Endothelial cell of hepatic sinusoid (primary cell): ENCODE measurements around the gene FOXL3.
"Not testable (repeated sequence)": the region's sequence is repeated elsewhere in the genome, so short reads cannot be mapped to it uniquely, and the experiment has no call there.

Source experiments
- in situ Hi-C: cut with HindIII; loops from 2 replicates; pipeline ENCODE4 v1.10.0; 2017; ENCODE audit warnings: low sequenced_read_pairs

The FOXL3 gene

DNA sequence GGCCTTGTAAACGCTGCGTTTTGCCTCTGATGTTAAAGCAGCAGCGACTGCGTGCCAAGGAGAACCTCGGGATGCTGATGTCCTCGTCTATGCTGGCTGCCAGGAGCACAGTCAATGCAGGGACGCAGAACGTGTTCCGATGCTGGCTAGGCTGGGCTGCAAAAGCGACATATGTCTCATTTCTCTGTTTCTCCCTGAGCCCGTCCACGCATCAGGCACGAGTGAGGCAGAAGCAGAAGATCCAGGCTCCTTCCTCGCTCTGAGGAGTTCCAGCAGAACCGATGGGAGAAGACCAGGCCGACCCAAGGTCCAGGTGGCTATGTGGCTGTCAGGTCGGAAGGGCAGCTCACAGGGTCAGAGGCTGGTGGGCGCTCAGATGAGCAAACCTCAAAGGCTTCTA is 3.7 kb upstream of the FOXL3 start:
- in situ Hi-C loops = no loop called here

- in situ Hi-C loops = no loop called here
Measured at GRCh38 chr7:288671-289101, 1.3 kb upstream of the FOXL3 start.

DNA sequence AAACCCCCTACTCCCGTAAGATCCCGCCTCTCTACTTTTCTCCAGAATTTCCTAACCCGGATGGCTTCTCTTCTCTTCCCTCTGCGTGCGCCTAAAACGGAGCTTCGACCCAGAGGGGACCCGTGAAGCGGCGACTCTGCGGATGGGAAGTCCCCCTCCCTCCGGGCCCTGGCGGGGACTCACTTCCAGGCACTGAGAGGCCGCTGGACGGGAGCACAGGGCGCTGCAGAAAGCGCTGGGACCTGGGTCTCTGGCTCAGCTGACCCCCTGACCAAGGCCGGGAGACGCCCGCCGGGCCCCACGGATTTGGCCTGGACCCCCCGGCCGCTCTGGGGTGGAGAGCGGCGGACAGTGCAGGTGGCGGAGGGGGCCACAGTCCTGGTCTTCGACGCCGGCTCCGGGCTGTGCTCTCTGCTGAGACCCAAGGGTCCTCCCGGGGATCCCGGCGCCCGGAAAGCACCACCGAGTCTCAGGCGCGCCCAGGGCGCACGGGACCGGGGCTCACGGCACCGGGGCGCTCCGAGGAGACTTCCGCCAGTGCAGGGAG is 688 bp upstream of the FOXL3 start:
- in situ Hi-C loops = no loop called here

DNA sequence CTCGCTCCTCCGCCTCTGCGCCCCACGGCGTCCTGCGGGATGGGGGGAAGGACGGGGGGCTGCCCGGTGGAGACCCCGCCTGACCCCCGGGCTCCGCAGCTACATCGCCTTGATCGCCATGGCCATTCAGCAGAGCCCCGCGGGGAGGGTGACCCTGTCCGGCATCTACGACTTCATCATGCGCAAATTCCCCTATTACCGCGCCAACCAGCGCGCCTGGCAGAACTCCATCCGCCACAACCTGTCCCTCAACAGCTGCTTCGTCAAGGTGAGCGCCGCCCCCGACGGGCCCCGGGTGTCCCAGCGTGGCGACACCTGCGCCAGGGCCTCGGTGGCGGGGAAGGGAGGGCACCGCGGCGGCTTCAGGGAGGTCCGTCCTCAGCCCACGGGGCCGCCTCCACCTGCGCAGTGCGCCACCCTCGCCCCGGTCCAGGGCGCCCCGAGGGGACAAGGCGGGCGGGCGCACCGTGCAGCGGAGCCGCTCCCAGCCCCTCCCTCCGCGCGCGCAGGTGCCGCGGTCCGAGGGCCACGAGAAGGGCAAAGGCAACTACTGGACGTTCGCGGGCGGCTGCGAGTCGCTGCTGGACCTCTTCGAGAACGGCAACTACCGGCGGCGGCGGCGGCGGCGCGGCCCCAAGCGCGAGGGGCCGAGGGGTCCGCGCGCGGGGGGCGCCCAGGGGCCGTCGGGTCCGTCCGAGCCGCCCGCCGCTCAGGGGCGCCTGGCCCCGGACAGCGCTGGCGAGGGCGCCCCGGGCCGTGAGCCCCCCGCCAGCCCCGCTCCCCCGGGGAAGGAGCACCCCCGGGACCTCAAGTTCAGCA is 793 bp downstream of the FOXL3 start:
- in situ Hi-C loops = no loop called here

DNA sequence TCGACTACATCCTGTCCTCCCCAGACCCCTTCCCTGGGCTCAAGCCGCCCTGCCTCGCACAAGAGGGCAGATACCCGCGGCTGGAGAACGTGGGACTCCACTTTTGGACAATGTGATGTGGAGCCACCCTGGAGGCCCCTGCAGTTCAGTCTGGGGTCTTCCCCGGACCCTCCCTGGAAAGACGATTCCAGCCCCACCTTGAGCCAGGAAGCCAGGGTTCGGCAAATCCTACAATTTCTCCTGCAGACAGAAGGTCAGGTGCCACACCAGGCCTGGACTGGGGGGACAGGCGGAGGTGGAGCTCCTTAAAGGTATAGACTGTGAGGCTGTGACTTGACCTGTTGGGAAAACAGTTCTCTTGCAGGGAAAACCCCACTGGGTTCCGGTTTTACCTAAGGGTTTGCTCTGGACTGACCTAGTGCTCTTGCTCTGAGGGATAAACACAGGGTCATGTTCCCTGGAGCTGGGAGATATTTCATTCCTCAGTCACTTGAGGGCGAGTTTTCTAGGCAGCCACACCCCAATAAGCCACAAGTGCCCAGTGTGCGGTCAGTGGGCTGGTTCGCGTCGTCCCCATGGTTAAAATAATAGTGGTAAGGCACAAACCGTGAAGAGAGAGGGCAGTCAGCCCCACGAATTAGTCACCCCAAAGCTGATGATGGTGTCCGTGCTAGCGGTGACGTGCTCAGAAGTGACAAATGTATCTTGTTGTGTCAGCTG is 1.6 kb downstream of the FOXL3 start:
- in situ Hi-C loops = no loop called here

DNA sequence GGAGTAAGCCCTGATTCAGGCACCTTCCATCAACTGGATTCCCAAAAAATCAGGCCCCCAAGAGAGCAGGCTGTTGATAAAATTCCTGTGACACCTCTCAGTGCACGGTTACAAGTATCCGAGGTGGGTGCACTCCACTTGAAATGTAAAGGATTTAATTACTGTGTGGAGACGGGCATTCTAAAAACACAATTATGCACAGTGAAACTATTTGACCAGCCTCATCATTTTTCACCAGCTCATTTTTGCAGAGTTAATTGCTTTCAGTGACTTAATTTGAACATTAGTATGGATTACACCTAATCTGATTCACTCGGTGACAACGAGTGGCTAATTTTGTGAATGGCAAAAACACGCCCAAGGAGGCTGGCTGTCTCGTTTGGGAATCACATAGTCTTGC is 2.3 kb downstream of the FOXL3 start:
- in situ Hi-C loops = no loop called here

GRCh38 chr7:292826-293225 is 2.9 kb downstream of the FOXL3 start:
- in situ Hi-C loops = no loop called here

GRCh38 chr7:293681-294439 is 3.9 kb downstream of the FOXL3 start:
- in situ Hi-C loops = no loop called here

DNA sequence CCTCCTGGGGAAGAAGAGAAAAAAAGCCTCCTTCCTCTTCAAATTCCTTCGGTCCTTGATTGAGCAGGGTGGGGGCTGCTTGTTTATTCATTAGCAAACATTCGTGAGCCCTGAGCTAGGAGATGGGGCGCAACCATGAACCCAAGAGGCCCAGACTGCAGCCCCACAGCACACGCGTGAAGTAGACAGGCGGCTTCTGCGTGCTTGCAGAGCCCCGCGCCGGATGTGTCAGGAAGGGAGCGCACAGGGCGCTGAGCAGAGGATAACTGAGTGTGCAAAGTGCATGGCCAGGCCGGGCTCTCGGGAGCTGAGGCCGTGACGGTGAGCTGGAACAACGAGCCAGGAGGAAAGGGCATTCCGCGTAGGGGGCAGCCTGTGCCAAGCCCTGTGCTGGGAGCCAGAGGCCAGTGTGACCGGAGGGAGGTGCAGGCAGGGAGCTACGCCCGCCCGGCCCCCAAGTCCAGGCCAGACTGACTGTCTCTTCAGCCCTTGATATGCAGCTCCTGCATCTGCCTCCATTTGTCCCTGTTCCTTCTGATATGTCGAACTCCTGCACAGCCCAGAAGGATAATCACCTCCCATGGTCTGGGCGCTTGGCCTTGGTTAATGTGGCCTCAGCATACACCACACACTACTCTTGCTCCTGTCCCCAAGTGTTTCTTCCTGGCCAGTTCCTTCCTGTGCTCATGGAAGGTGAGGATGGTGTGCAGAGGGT is 4.6 kb downstream of the FOXL3 start:
- in situ Hi-C loops = no loop called here

DNA sequence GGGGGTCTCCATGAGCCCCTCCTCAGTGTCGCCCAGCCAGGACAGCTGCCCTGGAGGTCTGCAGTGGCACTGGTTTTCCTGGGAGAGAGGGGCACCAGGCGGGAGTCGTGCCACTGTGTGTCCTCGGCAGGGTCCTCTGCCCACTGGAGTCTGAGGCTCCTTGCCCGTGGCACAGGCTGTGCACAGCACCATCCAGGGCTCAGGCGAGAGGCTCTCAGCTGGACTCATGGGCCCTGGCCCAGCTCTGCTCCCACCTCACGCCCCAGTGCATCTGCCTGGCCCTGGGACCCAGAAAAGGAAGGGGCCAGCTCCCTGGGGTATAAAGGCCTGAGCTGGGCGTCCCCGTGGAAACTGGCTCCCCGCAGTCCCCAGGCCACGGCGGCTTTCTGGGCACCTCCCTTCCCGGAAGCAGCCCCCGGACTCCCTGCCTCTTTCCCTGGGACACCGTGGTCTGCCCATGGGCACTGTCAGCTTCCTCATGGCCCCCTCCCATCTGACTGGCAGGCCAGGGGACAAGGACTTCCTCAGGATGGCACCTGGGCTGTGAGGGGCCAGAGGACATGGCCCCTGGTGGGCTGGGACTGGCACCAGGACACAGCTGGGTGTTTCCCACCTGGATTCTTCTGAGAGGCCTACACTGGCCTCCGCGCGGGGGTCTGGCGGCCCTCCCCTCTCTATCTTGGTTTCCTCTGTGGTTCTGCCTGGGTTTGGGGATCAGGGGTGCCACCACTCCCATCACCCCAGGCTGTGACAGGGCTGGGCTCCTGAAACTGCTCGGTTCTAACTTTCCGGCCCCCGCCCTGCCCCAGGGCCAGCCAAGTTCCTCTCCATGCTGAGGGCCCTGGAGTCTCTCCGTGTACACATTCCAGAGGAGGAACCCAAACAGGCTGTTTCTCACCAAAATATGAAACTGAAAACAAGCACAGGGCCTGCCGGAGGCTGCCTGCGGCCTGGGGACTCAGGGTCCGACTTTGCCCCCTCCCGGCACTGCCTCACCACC is 5.5 kb downstream of the FOXL3 start:
- in situ Hi-C loops = no loop called here

DNA sequence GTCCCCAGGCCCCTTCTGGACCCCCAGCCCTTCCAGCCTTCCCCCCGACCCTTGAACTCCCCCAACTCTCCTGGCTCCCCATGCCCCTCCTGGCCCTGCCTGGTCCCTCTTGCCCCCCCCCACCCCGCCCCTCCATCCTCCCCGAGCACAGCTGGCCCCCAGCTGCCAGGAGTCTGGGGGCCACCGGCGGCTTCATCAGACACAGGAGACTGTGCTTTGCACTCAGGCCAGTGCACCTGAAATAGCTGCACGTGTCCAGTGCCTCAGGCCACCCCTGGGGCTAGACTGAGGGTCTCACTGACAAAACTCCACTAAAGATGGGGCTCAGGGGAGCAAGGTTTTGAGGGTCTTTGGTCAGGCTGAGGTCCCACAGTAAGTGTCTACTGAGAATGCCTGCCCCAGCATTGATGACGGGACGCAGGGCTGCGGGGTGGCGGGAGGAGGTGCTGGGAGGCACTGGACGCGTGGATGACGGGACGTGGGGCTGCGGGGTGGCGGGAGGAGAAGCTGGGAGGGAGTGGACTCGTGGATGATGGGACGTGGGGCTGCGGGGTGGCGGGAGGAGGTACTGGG is 6.5 kb downstream of the FOXL3 start:
- in situ Hi-C loops = no loop called here

- in situ Hi-C loops = not testable (repeated sequence)
Measured at GRCh38 chr7:297141-297540, 7.2 kb downstream of the FOXL3 start.

- in situ Hi-C loops = no loop called here
Measured at GRCh38 chr7:297611-298374, 7.8 kb downstream of the FOXL3 start.

DNA sequence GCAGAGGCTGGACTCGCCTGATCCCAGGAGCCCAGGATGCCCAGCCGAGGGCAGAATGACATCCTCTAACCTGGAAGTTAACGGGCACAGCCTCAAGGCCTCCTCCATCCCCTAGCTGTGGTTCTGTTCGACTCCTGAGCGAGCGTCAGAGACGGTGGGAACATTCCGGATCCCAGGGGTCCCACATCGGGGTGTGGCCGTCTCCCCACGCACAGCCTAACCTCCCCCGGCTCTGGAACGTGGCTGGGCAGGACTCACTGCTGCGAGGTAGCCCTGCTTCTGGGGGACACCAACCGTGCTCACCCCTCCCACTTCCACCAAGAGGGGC is 8.4 kb downstream of the FOXL3 start:
- in situ Hi-C loops = no loop called here

GRCh38 chr7:298743-299142 is 8.8 kb downstream of the FOXL3 start:
- in situ Hi-C loops = no loop called here

- in situ Hi-C loops = no loop called here
Measured at GRCh38 chr7:299169-299568, 9.2 kb downstream of the FOXL3 start.

DNA sequence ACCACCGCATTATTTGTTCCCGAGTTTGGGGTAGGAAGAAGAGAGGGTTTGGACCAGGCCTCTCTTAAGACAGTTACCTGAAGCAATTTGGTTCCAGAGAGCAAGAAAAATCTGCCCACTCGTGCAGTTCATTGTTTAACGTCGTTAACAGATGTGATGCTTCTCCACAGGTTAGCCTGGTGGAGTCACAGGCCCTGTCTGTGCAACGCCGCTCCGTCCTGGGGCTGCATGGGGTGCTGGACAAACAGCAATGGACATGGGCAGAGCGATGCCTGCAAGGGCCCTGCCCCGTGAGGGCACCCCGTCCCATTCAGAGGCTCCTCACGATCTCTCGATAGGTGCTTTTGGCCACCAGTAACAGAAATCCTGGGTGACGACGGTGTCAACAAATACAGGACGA is 9.7 kb downstream of the FOXL3 start:
- in situ Hi-C loops = no loop called here

DNA sequence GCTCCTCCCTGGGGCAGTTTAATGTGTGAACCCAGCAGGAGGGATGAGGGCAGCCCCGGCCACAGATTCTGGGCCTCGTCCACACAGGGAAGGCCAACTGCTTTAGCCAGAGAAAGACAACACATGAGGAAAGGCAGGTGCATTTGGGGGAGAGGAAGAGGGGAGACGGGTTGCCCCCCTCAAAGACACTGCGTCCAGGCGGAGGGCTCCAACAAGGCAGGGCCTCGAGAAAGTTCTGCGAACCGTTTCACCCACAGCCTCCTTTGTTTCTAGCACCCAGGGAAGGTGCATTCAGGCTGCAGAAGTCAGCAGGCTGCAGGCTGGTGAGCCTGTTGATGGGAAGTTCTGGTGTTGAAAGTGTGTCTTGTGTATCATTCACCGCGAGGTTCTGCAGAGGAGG is 10.1 kb downstream of the FOXL3 start:
- in situ Hi-C loops = no loop called here
